Neural progenitor cell (in vitro differentiated cells): ENCODE measurements around the gene TEF.

Experiments
- CTCF ChIP-seq: fragments of 200-600 bp; sonication (generic); IDR thresholded peaks from 2 replicates; pipeline ENCODE4 v1.5.1; 2017; ENCODE audit warnings: antibody characterized with exemption, mild to moderate bottlenecking
- EZH2 ChIP-seq: fragments of 200-600 bp; sonication (generic); IDR thresholded peaks from 2 replicates; pipeline ENCODE4 v1.6.1; 2017; ENCODE audit warnings: antibody characterized with exemption, mild to moderate bottlenecking, moderate library complexity
- EZH2phosphoT487 ChIP-seq: fragments of 200-600 bp; sonication (generic); IDR thresholded peaks from 2 replicates; pipeline ENCODE4 v1.6.1; 2017; ENCODE audit warnings: antibody characterized with exemption

GRCh38 chr22:41380993-41381328 is 781 bp upstream of the TEF start:
- no peak for TF ChIP-seq CTCF
- TF ChIP-seq EZH2, result no peak
- no peak for TF ChIP-seq EZH2phosphoT487
